ENCODE measurements around the gene SERPINB3.
"Not testable (repeated sequence)": the region's sequence is repeated elsewhere in the genome, so short reads cannot be mapped to it uniquely, and the experiment has no call there.

- not testable (repeated sequence) for TF ChIP-seq SRF (IDR thresholded peaks at IDR 0.05; ENCODE audit: low read depth, low read length); PPARG (CRISPR knock-in tag; conservative IDR thresholded peaks at IDR 0.05); CTCF (CRISPR knock-in tag; IDR thresholded peaks at IDR 0.05); KLF13 (CRISPR knock-in tag; IDR thresholded peaks at IDR 0.05); MAFK (conservative IDR thresholded peaks at IDR 0.05 in 1 of 2, IDR thresholded peaks at IDR 0.05 in 1 of 2; ENCODE audit: low read length in 2 of 2)
- TF ChIP-seq, protein P1, sequence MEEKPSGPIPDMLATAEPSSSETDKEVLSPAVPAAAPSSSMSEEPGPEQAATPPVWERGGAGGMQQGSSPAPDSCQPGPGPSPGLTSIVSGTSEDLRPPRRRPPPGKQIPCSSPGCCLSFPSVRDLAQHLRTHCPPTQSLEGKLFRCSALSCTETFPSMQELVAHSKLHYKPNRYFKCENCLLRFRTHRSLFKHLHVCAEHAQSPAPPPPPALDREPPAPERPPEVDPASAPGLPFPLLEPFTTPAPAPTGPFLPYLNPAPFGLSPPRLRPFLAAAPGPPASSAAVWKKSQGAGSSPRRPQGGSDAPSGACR (CRISPR knock-in tag; IDR thresholded peaks at IDR 0.05) = not testable (repeated sequence)
- TF ChIP-seq, protein P2, sequence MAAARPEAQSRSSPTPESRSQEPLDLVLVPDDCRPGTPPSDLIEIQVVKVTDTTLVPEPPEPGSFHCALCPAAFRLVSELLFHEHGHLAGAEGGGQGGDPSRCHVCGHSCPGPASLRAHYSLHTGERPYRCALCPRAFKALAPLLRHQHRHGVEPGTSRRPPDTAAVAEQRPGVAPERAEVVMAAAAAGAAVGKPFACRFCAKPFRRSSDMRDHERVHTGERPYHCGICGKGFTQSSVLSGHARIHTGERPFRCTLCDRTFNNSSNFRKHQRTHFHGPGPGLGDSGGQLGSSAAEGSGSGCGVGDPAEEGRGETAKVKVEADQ (CRISPR knock-in tag; IDR thresholded peaks at IDR 0.05; ENCODE audit: borderline replicate concordance) = not testable (repeated sequence)
Measured at GRCh38 chr18:63644694-63645093, 17.0 kb downstream of the SERPINB3 start.
